A673 (cell line): ENCODE measurements around the gene SNAI3.

Experiments
- CTCF ChIP-seq: fragments of 300-800, 200-600 bp; sonication (generic); conservative IDR thresholded peaks from 2 replicates; pipeline ENCODE4 v1.5.1; 2017; ENCODE audit warnings: low read depth, mild to moderate bottlenecking, antibody characterized with exemption, low read length, moderate library complexity, mixed read lengths
- EZH2 ChIP-seq: fragments of 200-600 bp; sonication (generic); IDR thresholded peaks from 2 replicates; pipeline ENCODE4 v1.6.1; 2017; ENCODE audit warnings: borderline replicate concordance, low read depth, mild to moderate bottlenecking, mixed read lengths, antibody characterized with exemption, low read length; ENCODE audit not compliant: poor library complexity, severe bottlenecking

DNA sequence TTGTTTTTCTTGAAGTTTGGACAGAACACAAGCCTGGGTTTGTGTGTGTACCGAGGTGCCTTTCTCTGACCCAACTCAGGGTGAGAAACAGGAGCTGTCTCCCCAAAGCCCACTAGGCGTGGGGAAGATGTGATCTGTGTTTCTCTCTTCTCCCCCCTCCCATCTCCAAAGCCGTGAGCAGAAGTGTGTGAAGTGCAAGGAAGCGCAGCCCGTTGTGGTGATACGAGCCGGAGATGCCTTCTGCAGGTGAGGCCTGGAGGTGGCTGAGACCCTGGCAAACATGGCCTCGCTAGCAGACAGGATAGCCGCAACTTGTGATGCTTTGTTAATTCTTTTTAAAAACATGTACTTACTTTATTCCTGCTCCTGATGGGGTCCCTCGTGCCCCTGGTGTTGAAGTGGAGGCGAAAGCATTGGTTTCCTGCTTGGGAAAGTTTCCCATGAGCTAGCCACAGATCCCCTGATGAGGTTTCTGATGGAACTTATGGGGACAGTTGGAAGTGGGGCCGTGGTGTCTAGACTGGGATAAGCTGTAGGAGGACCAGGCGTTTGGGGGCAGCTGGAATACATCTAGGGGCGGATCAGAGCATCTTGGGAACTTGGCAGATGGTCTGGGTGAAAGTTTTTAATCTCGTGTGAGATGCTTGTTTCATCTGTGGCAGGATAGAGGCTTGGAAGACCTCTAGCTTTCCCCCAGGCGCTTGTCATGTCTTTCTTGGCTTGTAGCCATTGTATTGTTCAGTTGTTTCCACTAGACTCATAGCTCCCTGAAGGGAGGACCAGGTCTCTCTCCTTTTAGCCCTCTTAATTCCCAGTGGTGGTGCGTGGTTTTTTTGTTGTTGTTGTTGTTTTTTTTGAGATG is 20.9 kb upstream of the SNAI3 start:
- TF ChIP-seq CTCF (no peak), EZH2 (no peak)
